Measurements from ENCODE around the gene PSMA5.
"Not testable (repeated sequence)": the region's sequence is repeated elsewhere in the genome, so short reads cannot be mapped to it uniquely, and the experiment has no call there.

The PSMA5 gene

GRCh38 chr1:109433322-109433721 lies 7.1 kb upstream of the PSMA5 start:
- DNase-seq (ENCODE audit: low read depth in 2 of 2) = no peak

GRCh38 chr1:109432336-109432735 lies 6.1 kb upstream of the PSMA5 start:
- no peak for DNase-seq (ENCODE audit: low read depth in 2 of 2)

DNA sequence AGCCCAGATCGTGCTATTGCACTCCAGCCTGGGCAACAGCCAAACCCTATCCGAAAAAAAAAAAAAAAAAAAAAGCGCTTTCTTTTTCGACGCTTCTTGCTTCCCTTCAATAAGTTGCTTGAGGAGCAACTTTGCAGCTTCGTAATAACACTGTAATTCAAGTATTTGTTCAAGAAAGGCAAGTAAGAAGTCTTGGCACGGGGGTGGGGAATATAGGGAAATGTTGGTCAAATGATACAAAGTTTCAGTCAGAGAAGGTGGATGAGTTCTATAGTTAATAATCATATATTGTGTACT lies 871 bp upstream of the PSMA5 start:
- DNase-seq (ENCODE audit: low read depth in 2 of 2) = no peak

- peak; percentile 33 to 57 for DNase-seq (ENCODE audit: low read depth in 2 of 2)
Measured at GRCh38 chr1:109425391-109426280, 612 bp downstream of the PSMA5 start.

DNA sequence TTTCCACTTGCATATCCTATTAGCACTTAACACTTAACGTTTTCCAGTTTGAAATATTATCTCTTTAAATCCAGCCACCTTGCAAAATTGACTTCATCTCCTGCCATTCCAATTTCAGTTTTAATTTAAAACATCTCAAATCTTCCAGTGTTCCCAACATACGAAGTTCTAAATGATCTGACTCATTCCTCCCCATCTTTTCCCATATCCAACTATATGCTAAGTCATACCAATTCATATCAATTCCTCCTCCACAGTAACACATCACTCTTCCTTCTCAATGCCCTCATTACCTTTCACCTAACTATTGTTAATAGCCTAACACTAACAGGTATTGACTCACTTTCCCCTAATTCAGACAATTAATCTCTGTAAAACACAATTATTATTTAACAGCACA lies 2.8 kb downstream of the PSMA5 start:
- no peak for DNase-seq (ENCODE audit: low read depth in 2 of 2)

DNA sequence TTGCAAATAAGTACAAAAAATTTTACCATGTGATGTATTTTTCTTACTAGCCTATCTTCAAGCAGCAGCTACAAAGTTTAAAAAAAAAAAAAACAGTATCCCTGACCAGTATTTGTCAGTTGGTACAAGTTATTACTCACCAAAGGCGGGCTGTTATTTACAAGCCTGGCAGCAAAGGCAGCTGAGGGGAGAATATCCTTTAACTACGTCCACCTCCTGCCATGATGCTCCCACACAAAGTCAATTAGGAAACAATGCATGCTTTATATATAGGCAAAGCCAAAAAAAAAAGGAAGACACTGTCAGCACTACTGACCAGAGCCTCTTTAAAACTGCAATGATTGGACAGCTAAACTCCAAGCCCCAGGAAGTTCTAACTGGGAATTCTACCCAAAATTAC lies 13.7 kb downstream of the PSMA5 start:
- no peak for DNase-seq (ENCODE audit: low read depth in 2 of 2)

- no peak for DNase-seq (ENCODE audit: low read depth in 2 of 2)
Measured at GRCh38 chr1:109404838-109405237, 21.4 kb downstream of the PSMA5 start.

- no peak for DNase-seq (ENCODE audit: low read depth in 2 of 2)
Measured at GRCh38 chr1:109402025-109402424, 24.2 kb downstream of the PSMA5 start.

DNA sequence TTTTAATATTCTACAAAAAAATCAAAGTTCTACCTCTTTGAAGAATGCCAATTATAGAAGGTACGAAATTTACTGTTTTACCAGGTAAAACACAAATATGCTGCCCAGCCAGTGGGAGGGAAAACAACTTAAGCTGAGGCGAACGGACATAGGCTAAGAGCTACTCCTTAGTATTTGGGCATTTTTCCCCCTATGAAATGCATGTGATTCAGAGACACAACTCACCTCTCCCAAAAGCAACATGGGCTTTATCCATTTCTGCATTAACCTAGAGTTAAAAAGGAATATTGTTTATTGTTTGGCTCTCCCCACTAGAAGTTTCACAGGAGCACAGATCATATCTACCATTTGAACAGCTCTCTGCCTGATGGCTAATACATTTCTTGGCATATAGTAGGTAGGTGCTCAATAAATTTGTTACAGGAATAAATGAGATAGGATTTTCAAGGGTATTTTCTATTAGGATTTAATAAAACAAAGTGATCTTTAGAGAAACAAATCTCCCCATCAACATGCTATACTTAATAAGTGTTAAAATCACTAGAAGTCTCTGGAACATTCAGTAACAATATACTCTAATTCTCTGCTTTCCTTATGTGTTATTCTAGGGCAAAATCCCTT lies 26.1 kb downstream of the PSMA5 start:
- DNase-seq (ENCODE audit: low read depth in 2 of 2) = no peak

DNA sequence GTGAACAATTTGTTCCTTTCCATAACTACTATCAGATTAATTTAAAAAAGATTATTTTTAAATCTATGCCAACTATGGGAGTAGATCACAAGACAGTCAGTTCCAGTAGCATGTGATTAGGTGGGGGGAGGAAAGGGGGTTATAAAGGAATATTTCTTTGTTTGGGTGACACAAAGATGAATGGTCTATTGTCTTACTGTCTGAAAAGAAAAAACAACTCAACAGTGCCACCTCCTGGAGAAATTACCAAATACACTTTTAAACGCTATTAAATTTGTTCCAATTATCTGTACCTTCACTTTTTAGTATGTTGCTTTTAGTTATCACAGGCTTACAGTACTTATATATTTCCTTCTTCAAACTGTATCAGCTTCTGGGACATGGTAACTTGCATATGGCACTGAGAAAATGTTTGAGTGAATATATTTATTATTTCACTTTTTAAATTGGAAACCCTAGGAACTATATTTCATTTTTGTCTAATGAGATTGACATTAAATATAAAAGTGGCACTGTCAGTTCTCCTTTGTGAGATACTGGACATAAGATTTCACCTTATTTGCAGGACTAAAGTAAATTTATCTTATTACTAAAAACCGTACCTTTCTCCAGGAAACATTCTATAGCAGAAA lies 26.8 kb downstream of the PSMA5 start:
- DNase-seq (ENCODE audit: low read depth in 2 of 2) = no peak

DNA sequence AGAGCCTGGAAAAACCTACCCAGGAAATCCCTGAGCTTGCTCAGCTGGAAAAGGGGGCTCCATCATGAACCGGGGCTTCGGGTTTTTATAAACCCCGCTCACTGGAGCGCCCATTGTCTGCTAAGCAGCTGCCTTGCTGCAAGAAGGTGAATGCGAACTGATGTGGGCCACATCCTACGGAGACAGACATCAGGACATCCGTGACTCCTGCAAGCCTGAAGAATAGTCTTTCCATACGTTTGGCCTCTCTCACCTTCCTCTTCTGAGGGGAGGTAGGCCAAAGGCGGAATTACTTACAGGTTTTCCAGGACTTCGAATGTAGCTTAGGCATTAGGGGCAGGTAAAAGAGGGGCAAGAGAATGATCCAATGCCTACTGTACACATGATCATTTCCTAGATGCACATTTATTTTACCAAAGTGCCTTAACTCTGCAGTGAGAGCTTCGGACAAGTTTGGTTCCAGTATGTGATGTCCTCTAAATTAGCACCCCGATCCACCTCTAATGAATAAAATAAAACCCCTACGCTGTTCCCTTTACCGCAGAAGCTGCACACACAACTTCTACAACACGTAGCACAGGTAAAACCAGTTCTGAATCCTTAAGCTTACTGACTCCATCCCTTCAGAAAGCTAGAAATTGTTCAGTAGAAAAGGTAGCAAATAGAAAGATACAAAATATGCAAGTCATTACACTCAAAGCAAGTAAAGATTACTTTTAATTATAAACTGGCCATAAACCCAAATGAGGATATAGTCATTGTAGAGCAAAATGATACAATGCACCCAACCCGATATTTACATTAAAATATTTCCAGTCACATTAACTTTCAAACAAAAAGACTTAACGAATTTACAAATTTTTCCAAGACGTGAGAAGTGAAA lies 27.7 kb downstream of the PSMA5 start:
- no peak for DNase-seq (ENCODE audit: low read depth in 2 of 2)

DNA sequence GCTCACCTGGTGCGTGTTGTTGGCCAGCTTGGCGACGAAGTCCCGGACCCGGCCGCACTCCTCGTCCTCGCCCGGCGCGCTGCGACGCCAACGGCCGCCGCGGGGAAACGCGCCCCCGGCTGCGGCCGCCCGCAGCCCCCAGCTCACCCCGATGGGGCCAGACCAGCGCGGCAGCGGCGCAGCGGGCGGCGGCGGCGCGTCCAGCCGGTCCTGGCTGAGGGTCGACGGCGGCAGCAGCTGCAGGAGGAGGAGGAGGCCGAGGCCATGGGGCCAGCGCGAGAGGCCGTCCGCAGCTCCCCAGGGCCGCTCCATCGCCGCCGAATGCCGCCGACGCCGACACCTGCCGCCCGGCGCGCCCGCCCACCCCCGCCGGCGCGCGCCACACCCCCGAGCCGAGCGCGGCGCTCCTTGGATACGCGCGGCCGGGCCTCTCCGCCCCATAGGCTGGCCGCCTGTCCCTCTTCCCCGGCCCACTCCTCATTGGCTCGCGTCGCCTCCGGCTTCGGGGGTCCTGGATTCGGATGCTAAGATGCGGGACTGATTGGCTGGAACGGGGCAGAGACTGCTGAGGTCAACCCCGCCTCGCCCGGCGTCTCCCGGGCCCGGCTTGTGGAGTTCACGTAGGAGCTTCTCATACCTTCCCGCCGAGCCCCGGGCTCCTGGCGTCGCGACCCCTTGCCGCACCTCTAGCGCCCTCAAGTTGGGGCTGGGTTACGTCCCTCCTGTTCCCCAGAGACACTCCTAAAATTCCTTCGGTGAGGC lies 28.5 kb downstream of the PSMA5 start, which contains the start of gene SORT1:
Gene SORT1 (minus strand): TSS at position 338 of the 762 bp plus-strand sequence. CDS start 26 bp downstream, at position 312.
- DNase-seq (ENCODE audit: low read depth in 2 of 2) = peak; percentile 11 to 60

DNA sequence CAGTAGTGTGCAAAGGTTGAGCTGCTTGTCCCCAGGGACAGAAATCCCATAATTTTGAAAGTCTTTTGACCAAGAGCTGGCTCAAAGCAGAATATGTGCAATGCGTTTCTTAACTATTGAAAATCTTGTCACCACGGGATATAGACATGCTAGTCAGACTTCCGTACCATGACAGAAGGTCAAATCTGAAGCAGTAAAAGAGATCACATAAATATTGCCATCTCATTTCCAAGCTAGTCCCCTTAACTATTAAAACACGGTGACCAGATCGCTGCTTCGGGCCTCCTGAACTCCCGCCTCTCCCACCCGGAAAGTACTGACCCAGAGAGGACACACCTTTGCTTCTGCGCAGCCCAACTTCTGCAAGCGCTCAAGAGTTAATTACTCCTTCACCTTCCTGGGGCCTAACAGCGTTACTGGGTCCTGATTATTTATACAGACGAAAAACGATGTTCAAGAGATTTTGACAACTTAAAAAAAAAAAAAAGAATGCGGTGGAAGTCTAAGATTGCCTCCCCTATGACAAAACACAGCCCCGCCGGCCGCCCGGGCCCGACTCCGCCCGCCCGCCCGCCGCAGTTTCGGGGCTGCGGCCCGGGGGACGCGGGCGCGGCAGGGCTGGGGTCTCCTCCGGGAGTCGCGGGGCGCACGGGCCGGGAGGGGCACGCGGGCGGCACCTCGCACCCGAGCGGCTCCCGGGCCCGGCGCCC lies 29.2 kb downstream of the PSMA5 start:
- DNase-seq (ENCODE audit: low read depth in 2 of 2) = peak in 1 of 2 donors; percentile 1

DNA sequence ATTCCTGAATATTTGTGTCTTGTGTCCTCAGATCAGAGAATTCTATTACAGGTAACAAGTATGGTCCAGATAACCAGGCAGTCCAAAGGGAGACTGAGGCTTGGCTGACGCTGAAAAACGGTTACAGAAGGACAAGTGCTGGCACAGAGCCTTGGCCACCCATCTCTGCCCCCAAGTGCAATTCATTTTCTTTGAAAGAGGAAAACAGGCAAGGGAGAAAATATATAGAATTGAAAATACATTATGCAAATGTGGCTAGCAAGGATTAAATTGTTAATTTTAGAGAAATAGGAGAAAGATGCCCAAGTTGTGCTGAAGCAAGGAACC lies 29.8 kb downstream of the PSMA5 start:
- DNase-seq (ENCODE audit: low read depth in 2 of 2) = no peak

DNA sequence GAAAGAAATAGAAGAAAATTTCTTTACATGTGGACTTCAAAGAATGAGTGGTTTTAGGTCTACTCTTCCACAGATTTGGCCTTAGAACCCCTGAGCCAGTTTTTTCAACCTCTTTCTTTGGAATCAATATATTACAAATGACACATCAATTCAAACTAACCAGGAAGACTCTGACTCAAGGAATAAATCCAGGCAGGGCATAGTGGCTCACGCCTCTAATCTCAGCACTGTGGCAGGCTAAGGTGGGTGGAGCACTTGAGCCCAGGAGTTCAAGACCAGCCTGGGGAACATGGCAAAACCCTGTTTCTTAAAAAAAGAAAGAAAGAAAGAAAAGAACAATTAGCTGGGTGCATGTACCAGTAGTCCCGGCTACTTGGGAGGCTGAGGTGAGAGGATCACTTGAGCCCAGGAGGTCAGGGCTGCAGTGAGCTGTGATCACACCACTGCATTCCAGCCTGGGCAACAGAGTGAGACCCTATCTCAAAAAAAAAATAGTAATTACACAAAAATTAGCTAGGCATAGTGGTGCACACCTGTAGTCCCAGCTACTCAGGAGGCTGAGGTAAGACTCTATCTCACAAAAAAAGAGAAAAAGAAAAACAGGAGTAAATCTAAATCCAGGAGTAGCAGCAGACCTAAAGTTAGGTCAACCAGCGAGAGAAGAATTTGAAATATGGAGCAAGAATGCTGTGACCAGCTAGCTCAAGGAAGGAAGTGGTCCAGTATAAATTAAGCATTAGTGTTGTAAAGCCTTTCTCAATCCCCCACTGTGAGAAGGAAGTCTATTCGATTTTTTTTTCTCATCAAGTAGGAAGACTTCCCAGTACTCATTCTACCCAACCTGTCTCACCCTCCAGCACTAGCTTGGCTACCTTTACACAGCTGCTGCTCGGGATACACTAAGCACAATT lies 30.4 kb downstream of the PSMA5 start:
- DNase-seq (ENCODE audit: low read depth in 2 of 2) = no peak

- DNase-seq (ENCODE audit: low read depth in 2 of 2) = not testable (repeated sequence)
Measured at GRCh38 chr1:109395282-109395599, 31.0 kb downstream of the PSMA5 start.

- DNase-seq (ENCODE audit: low read depth in 2 of 2) = no peak
Measured at GRCh38 chr1:109394591-109395281, 31.5 kb downstream of the PSMA5 start.

- no peak for DNase-seq (ENCODE audit: low read depth in 2 of 2)
Measured at GRCh38 chr1:109393617-109394233, 32.5 kb downstream of the PSMA5 start.
